ENCODE data around the gene NEK2.
"Not testable (repeated sequence)": the region's sequence is repeated elsewhere in the genome, so short reads cannot be mapped to it uniquely, and the experiment has no call there.

Gene NEK2

GRCh38 chr1:211652371-211652770 lies 23.1 kb downstream of the NEK2 start:
- no peak for DNase-seq (ENCODE audit: low read depth in 1 of 2, low spot score in 1 of 2)

GRCh38 chr1:211650904-211651303 lies 24.5 kb downstream of the NEK2 start:
- no peak for DNase-seq (ENCODE audit: low read depth in 1 of 2, low spot score in 1 of 2)

- DNase-seq (ENCODE audit: low read depth in 1 of 2, low spot score in 1 of 2): no peak
Observed at GRCh38 chr1:211648980-211649934, 26.2 kb downstream of the NEK2 start.

GRCh38 chr1:211648336-211648735 lies 27.1 kb downstream of the NEK2 start:
- DNase-seq (ENCODE audit: low read depth in 1 of 2, low spot score in 1 of 2): no peak

GRCh38 chr1:211647711-211648121 lies 27.7 kb downstream of the NEK2 start:
- no peak for DNase-seq (ENCODE audit: low read depth in 1 of 2, low spot score in 1 of 2)

GRCh38 chr1:211646566-211646965 lies 28.9 kb downstream of the NEK2 start:
- no peak for DNase-seq (ENCODE audit: low read depth in 1 of 2, low spot score in 1 of 2)

- not testable (repeated sequence) for DNase-seq (ENCODE audit: low read depth in 1 of 2, low spot score in 1 of 2)
Observed at GRCh38 chr1:211645601-211646000, 29.8 kb downstream of the NEK2 start.

GRCh38 chr1:211644653-211645052 lies 30.8 kb downstream of the NEK2 start:
- no peak for DNase-seq (ENCODE audit: low read depth in 1 of 2, low spot score in 1 of 2)

GRCh38 chr1:211643324-211644212 lies 31.9 kb downstream of the NEK2 start:
- no peak for DNase-seq (ENCODE audit: low read depth in 1 of 2, low spot score in 1 of 2)

GRCh38 chr1:211642870-211643269 lies 32.6 kb downstream of the NEK2 start:
- no peak for DNase-seq (ENCODE audit: low read depth in 1 of 2, low spot score in 1 of 2)

- no peak for DNase-seq (ENCODE audit: low read depth in 1 of 2, low spot score in 1 of 2)
Observed at GRCh38 chr1:211641942-211642341, 33.5 kb downstream of the NEK2 start.

GRCh38 chr1:211641044-211641800 lies 34.2 kb downstream of the NEK2 start:
- DNase-seq (ENCODE audit: low read depth in 1 of 2, low spot score in 1 of 2): no peak

GRCh38 chr1:211640301-211640630 lies 35.2 kb downstream of the NEK2 start:
- no peak for DNase-seq (ENCODE audit: low read depth in 1 of 2, low spot score in 1 of 2)

- no peak for DNase-seq (ENCODE audit: low read depth in 1 of 2, low spot score in 1 of 2)
Observed at GRCh38 chr1:211639475-211640300, 35.7 kb downstream of the NEK2 start.

GRCh38 chr1:211638689-211639101 lies 36.7 kb downstream of the NEK2 start:
- no peak for DNase-seq (ENCODE audit: low read depth in 1 of 2, low spot score in 1 of 2)

- DNase-seq (ENCODE audit: low read depth in 1 of 2, low spot score in 1 of 2): no peak
Observed at GRCh38 chr1:211638246-211638645, 37.2 kb downstream of the NEK2 start.

GRCh38 chr1:211637066-211637465 lies 38.4 kb downstream of the NEK2 start:
- DNase-seq (ENCODE audit: low read depth in 1 of 2, low spot score in 1 of 2): no peak

- DNase-seq (ENCODE audit: low read depth in 1 of 2, low spot score in 1 of 2): not testable (repeated sequence)
Observed at GRCh38 chr1:211636575-211637029, 38.8 kb downstream of the NEK2 start.

- no peak for DNase-seq (ENCODE audit: low read depth in 1 of 2, low spot score in 1 of 2)
Observed at GRCh38 chr1:211635597-211636205, 39.7 kb downstream of the NEK2 start.

- DNase-seq (ENCODE audit: low read depth in 1 of 2, low spot score in 1 of 2): no peak
Observed at GRCh38 chr1:211634931-211635330, 40.5 kb downstream of the NEK2 start.
